Type B pancreatic cell (in vitro differentiated cells): ENCODE data around the gene DIP2A. TPM values are rescaled to one million over a fixed set of nuclear protein-coding genes. Genes with fewer than 3 reads are reported as not detected.

Experiments used
- DNase-seq: peaks from one replicate; pipeline ENCODE4 v3.0.0; 2021; ENCODE audit warnings: mixed read lengths; ENCODE audit not compliant: unreplicated experiment; ENCODE audit errors: extremely low spot score
- H3K27ac Mint-ChIP-seq: 2 replicates; pipeline ENCODE4 v1.8.0; 2021; ENCODE audit warnings: mild to moderate bottlenecking, mixed read lengths
- H3K27me3 Mint-ChIP-seq: 2 replicates; pipeline ENCODE4 v1.8.0; 2021; ENCODE audit warnings: mixed read lengths
- H3K36me3 Mint-ChIP-seq: 2 replicates; pipeline ENCODE4 v1.8.0; 2021; ENCODE audit warnings: mixed read lengths
- H3K4me1 Mint-ChIP-seq: one replicate; pipeline ENCODE4 v1.8.0; 2021; ENCODE audit warnings: mixed read lengths; ENCODE audit not compliant: unreplicated experiment
- H3K4me3 Mint-ChIP-seq: 2 replicates; pipeline ENCODE4 v1.8.0; 2021; ENCODE audit warnings: mild to moderate bottlenecking, mixed read lengths
- H3K9me3 Mint-ChIP-seq: 2 replicates; pipeline ENCODE4 v1.8.0; 2021; ENCODE audit warnings: mixed read lengths
- CTCF ChIP-seq: fragments of 200-600 bp; sonication (generic); conservative IDR thresholded peaks from 2 replicates; pipeline ENCODE4 v1.5.0; 2021; ENCODE audit warnings: antibody characterized with exemption, mild to moderate bottlenecking
- total RNA-seq: library from RNA; stranded (reverse); gene quantifications from 2 replicates; pipeline ENCODE4 v1.2.1, GENCODE V29; 2021; ENCODE audit warnings: low replicate concordance

The DIP2A gene
- total RNA-seq, 1 donor from 2014 or later: 49.4 TPM

- Mint-ChIP-seq H3K27me3 (no peaks in the 10 kb centered on the region), H3K36me3 (peaks cover 17% of the 10 kb centered on the region), H3K4me1 (no peaks in the 10 kb centered on the region), H3K4me3 (no peak overlapping the region), H3K9me3 (no peaks in the 10 kb centered on the region), H3K27ac (no peak overlapping the region)
- TF ChIP-seq CTCF: no peak
- DNase-seq: no peak
Observed at GRCh38 chr21:46555678-46556077, 97.0 kb downstream of the DIP2A start.

- no peak for TF ChIP-seq CTCF
- H3K27me3 Mint-ChIP-seq: no peaks in the 10 kb centered on the region
- no peaks in the 10 kb centered on the region for H3K9me3 Mint-ChIP-seq
- no peaks in the 10 kb centered on the region for H3K4me1 Mint-ChIP-seq
- H3K27ac Mint-ChIP-seq: no peak overlapping the region
- H3K36me3 Mint-ChIP-seq: peaks cover 17% of the 10 kb centered on the region
- no peak overlapping the region for H3K4me3 Mint-ChIP-seq
- DNase-seq: no peak
Observed at GRCh38 chr21:46556802-46557201, 98.1 kb downstream of the DIP2A start.

- H3K4me3 Mint-ChIP-seq: no peak overlapping the region
- H3K27me3 Mint-ChIP-seq: no peaks in the 10 kb centered on the region
- TF ChIP-seq CTCF: no peak
- H3K36me3 Mint-ChIP-seq: peaks cover 17% of the 10 kb centered on the region
- DNase-seq: no peak
- no peaks in the 10 kb centered on the region for H3K9me3 Mint-ChIP-seq
- H3K4me1 Mint-ChIP-seq: no peaks in the 10 kb centered on the region
- H3K27ac Mint-ChIP-seq: no peak overlapping the region
Observed at GRCh38 chr21:46557469-46557868, 98.8 kb downstream of the DIP2A start.

- H3K27ac Mint-ChIP-seq: no peak overlapping the region
- H3K4me3 Mint-ChIP-seq: no peak overlapping the region
- no peaks in the 10 kb centered on the region for H3K4me1 Mint-ChIP-seq
- TF ChIP-seq CTCF: no peak
- no peak for DNase-seq
- no peaks in the 10 kb centered on the region for H3K27me3 Mint-ChIP-seq
- H3K9me3 Mint-ChIP-seq: no peaks in the 10 kb centered on the region
- H3K36me3 Mint-ChIP-seq: peaks cover 17% of the 10 kb centered on the region
Observed at GRCh38 chr21:46557919-46558392, 99.3 kb downstream of the DIP2A start.

GRCh38 chr21:46559291-46559983 is 100.7 kb downstream of the DIP2A start:
- no peak for TF ChIP-seq CTCF
- Mint-ChIP-seq H3K36me3 (peaks cover 17% of the 10 kb centered on the region), H3K27ac (no peak overlapping the region)

More at GRCh38 chr21:46559291-46559983, 100.7 kb downstream of the DIP2A start:
- no peak overlapping the region for H3K4me3 Mint-ChIP-seq
- no peaks in the 10 kb centered on the region for H3K27me3 Mint-ChIP-seq
- H3K9me3 Mint-ChIP-seq: no peaks in the 10 kb centered on the region
- no peaks in the 10 kb centered on the region for H3K4me1 Mint-ChIP-seq
- DNase-seq: no peak
